Trophoblast cell (in vitro differentiated cells and primary cell): ENCODE measurements around the gene STEEP1.
A peak's percentile ranks its signal among the peaks of the same experiment; 100 is the strongest.

Experiments used
- DNase-seq, 2 donors: peaks; one replicate each; pipeline ENCODE4 v3.0.0-alpha.2; 2016
- H2AFZ ChIP-seq: 2 replicates; pipeline ENCODE4 v1.6.1; 2013; ENCODE audit warnings: low read length, moderate library complexity, mild to moderate bottlenecking; ENCODE audit not compliant: insufficient read depth, poor library complexity
- H2AK5ac ChIP-seq: 2 replicates; pipeline ENCODE4 v1.6.1; 2013; ENCODE audit warnings: mild to moderate bottlenecking, low read length
- H2BK120ac ChIP-seq: 2 replicates; pipeline ENCODE4 v1.6.1; 2013; ENCODE audit warnings: low read length, mild to moderate bottlenecking, moderate library complexity; ENCODE audit not compliant: insufficient read depth, poor library complexity
- H2BK12ac ChIP-seq: 2 replicates; pipeline ENCODE4 v1.6.1; 2013; ENCODE audit warnings: mild to moderate bottlenecking, low read length, moderate library complexity
- H2BK5ac ChIP-seq: 2 replicates; pipeline ENCODE4 v1.6.1; 2013; ENCODE audit warnings: low read length, low read depth, moderate library complexity, mild to moderate bottlenecking; ENCODE audit not compliant: poor library complexity
- H3K14ac ChIP-seq: 2 replicates; pipeline ENCODE4 v1.6.1; 2013; ENCODE audit warnings: mild to moderate bottlenecking, low read length
- H3K18ac ChIP-seq: 2 replicates; pipeline ENCODE4 v1.6.1; 2013; ENCODE audit warnings: mild to moderate bottlenecking, low read length
- H3K23ac ChIP-seq: 2 replicates; pipeline ENCODE4 v1.6.1; 2013; ENCODE audit warnings: low read length
- H3K27ac ChIP-seq: 2 replicates; pipeline ENCODE4 v1.5.1; 2013; ENCODE audit warnings: low read depth, mild to moderate bottlenecking, inconsistent platforms, low read length, moderate library complexity
- H3K27me3 ChIP-seq: 2 replicates; pipeline ENCODE4 v1.6.1; 2013; ENCODE audit warnings: inconsistent platforms, mild to moderate bottlenecking, low read length, moderate library complexity; ENCODE audit not compliant: insufficient read depth
- H3K36me3 ChIP-seq, 2 experiments: 1 replicate in 1 of 2; 2 replicates in 1 of 2; pipeline ENCODE4 v1.6.1; 2013; ENCODE audit warnings: low read length in 2 of 2, mild to moderate bottlenecking in 2 of 2, moderate library complexity in 1 of 2; ENCODE audit not compliant: insufficient read depth in 2 of 2, control insufficient read depth in 1 of 2
- H3K4ac ChIP-seq: 2 replicates; pipeline ENCODE4 v1.6.1; 2013; ENCODE audit warnings: low read depth, mild to moderate bottlenecking, low read length, moderate library complexity
- H3K4me1 ChIP-seq, 2 experiments: 1 replicate in 1 of 2; 2 replicates in 1 of 2; pipeline ENCODE4 v1.6.1; 2013; ENCODE audit warnings: low read length in 2 of 2, mild to moderate bottlenecking in 2 of 2, moderate library complexity in 1 of 2; ENCODE audit not compliant: insufficient read depth in 2 of 2, control insufficient read depth in 1 of 2
- H3K4me2 ChIP-seq: 2 replicates; pipeline ENCODE4 v1.6.1; 2013; ENCODE audit warnings: inconsistent platforms, mild to moderate bottlenecking, low read length, moderate library complexity
- H3K4me3 ChIP-seq: 2 replicates; pipeline ENCODE4 v1.5.1; 2013; ENCODE audit warnings: mild to moderate bottlenecking, low read depth, low read length, inconsistent platforms
- H3K79me1 ChIP-seq: one replicate; pipeline ENCODE4 v1.6.1; 2013; ENCODE audit warnings: low read length
- H3K79me2 ChIP-seq: 2 replicates; pipeline ENCODE4 v1.6.1; 2013; ENCODE audit warnings: low read length, mild to moderate bottlenecking; ENCODE audit not compliant: control insufficient read depth, insufficient read depth, poor library complexity
- H3K9ac ChIP-seq: 2 replicates; pipeline ENCODE4 v1.6.1; 2013; ENCODE audit warnings: mild to moderate bottlenecking, low read length
- H3K9me3 ChIP-seq: 2 replicates; pipeline ENCODE4 v1.6.1; 2013; ENCODE audit warnings: low read depth, mild to moderate bottlenecking, control low read depth, inconsistent platforms, low read length; ENCODE audit not compliant: insufficient read depth
- H4K12ac ChIP-seq: 2 replicates; pipeline ENCODE4 v1.6.1; 2013; ENCODE audit warnings: low read depth, mild to moderate bottlenecking, low read length, moderate library complexity
- H4K8ac ChIP-seq: 2 replicates; pipeline ENCODE4 v1.6.1; 2013; ENCODE audit warnings: low read depth, mild to moderate bottlenecking, low read length, moderate library complexity
- H4K91ac ChIP-seq: one replicate; pipeline ENCODE4 v1.6.1; 2013; ENCODE audit warnings: low read depth, mild to moderate bottlenecking, low read length, moderate library complexity
- WGBS: extraction: QIAGEN DNeasy Blood & Tissue Kit; methylation state at CpG from one replicate; pipeline ENCODE4 v1.1.7; 2013; ENCODE audit warnings: missing lambda C conversion rate; ENCODE audit not compliant: insufficient read length, insufficient coverage; ENCODE audit errors: extremely low coverage; 5-methylcytosine and 5-hydroxymethylcytosine counted together

Gene STEEP1

DNA sequence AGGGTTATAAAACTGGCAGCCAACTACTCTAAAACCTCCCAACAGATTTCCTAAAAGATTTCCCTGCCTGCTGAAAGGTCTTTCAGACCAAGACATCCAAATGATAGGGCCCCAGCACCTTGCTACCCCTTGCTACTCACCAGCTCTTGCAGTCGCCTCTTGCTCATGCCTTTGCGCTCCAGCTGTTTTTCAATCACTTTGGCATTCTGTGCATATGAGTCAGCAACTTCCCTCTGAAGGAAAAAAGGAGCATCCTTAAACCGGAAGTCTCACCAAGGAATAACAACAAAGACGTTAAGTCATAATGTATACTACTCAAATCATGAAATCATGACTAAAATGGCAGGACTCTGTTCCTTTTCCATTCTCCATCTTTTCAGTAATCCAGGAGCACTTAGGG lies 24.0 kb downstream of the STEEP1 start:
- no peak overlapping the region for H3K9ac ChIP-seq
- no peak overlapping the region for H3K23ac ChIP-seq
- peaks cover 0 to 4% of the 10 kb centered on the region in 2 experiments for H3K4me1 ChIP-seq

DNA sequence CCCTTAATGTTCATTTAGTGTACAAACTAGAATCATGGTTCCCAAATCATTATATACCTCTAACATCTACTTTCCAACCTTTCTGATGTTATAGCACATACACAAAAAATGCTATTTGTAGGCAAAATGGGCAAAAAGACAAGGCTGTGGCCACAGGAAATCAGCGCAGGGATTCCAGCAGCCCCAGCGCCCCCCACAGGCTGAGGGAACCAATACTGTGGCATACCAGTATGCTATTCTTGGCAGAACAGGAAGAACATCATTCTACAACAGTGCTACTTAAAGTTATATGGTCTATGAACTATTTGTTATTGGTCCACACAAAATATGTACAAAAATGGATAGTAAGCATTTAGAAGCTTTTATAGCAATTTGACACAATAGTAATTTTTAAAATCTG lies 25.3 kb downstream of the STEEP1 start:
- peaks cover 0 to 4% of the 10 kb centered on the region in 2 experiments for H3K4me1 ChIP-seq
- H3K18ac ChIP-seq = no peak overlapping the region
- H3K4ac ChIP-seq = no peak overlapping the region
- H3K79me2 ChIP-seq = no peaks in the 10 kb centered on the region
- no peak overlapping the region for H2BK120ac ChIP-seq
- H4K91ac ChIP-seq = no peak overlapping the region
- no peak overlapping the region for H4K8ac ChIP-seq
- no peak overlapping the region for H3K14ac ChIP-seq
- no peak overlapping the region for H2AFZ ChIP-seq
- H2AK5ac ChIP-seq = no peak overlapping the region
- H3K4me2 ChIP-seq = no peak overlapping the region
- no peak overlapping the region for H3K4me3 ChIP-seq
- H2BK5ac ChIP-seq = no peak overlapping the region
- H4K12ac ChIP-seq = no peak overlapping the region
- no CpG with 5 or more reads among the region's 2 CpGs for WGBS
- H3K79me1 ChIP-seq = no peaks in the 10 kb centered on the region
- peaks cover 0 to 5% of the 10 kb centered on the region in 2 experiments for H3K36me3 ChIP-seq
- no peaks in the 10 kb centered on the region for H3K9me3 ChIP-seq
- DNase-seq = peak in 1 of 2 donors; percentile 25
- H2BK12ac ChIP-seq = no peak overlapping the region
- no peaks in the 10 kb centered on the region for H3K27me3 ChIP-seq
- no peak overlapping the region for H3K27ac ChIP-seq
- H3K9ac ChIP-seq = no peak overlapping the region
- no peak overlapping the region for H3K23ac ChIP-seq

More for the DNA sequence above, 24.0 kb downstream of the STEEP1 start:
- Histone ChIP-seq H4K8ac (no peak overlapping the region), H2AFZ (no peak overlapping the region), H2AK5ac (no peak overlapping the region), H3K9me3 (no peaks in the 10 kb centered on the region), H2BK120ac (no peak overlapping the region), H3K27ac (no peak overlapping the region), H3K27me3 (no peaks in the 10 kb centered on the region), H3K14ac (no peak overlapping the region), H3K36me3 (peaks cover 0 to 5% of the 10 kb centered on the region in 2 experiments), H3K79me1 (no peaks in the 10 kb centered on the region), H3K79me2 (no peaks in the 10 kb centered on the region), H3K4me3 (no peak overlapping the region), H4K91ac (no peak overlapping the region), H3K4ac (no peak overlapping the region), H2BK5ac (no peak overlapping the region), H4K12ac (no peak overlapping the region), H2BK12ac (no peak overlapping the region), H3K4me2 (no peak overlapping the region), H3K18ac (no peak overlapping the region)
- no CpG with 5 or more reads among the region's 4 CpGs for WGBS
- DNase-seq = peak; percentile 30 to 72

DNA sequence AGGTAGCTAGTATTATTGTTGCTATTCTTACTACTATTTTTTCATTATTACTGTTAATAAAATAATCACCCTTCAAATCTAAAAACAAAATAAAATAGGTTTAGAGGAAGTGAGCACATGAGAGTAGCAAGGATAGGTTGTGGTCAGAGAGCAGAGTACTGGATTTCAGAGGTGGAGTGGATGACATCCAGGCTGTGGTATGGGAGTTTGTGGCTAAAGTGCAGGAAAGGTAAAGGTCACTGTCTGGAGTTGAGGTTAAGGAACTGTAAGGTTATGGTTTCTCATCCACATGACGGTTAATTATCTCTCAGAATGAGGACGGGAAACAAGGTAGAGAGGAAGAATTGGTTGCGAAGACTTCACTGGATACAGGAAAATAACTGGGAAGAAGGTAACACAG lies 27.7 kb downstream of the STEEP1 start:
- Histone ChIP-seq H3K36me3 (peaks cover 0 to 5% of the 10 kb centered on the region in 2 experiments), H2AFZ (no peak overlapping the region), H3K27ac (no peak overlapping the region), H3K9me3 (no peaks in the 10 kb centered on the region), H4K91ac (no peak overlapping the region), H4K8ac (no peak overlapping the region), H3K27me3 (no peaks in the 10 kb centered on the region), H3K4me2 (no peak overlapping the region), H2BK120ac (no peak overlapping the region), H3K14ac (no peak overlapping the region), H3K4me3 (no peak overlapping the region), H3K79me2 (no peaks in the 10 kb centered on the region), H3K4me1 (peaks cover 0 to 4% of the 10 kb centered on the region in 2 experiments), H2AK5ac (no peak overlapping the region), H3K18ac (no peak overlapping the region), H2BK5ac (no peak overlapping the region), H3K9ac (no peak overlapping the region), H3K23ac (no peak overlapping the region), H3K79me1 (no peaks in the 10 kb centered on the region), H3K4ac (no peak overlapping the region), H2BK12ac (no peak overlapping the region), H4K12ac (no peak overlapping the region)
- WGBS = no CpG with 5 or more reads among the region's 3 CpGs
- peak; percentile 12 to 42 for DNase-seq

DNA sequence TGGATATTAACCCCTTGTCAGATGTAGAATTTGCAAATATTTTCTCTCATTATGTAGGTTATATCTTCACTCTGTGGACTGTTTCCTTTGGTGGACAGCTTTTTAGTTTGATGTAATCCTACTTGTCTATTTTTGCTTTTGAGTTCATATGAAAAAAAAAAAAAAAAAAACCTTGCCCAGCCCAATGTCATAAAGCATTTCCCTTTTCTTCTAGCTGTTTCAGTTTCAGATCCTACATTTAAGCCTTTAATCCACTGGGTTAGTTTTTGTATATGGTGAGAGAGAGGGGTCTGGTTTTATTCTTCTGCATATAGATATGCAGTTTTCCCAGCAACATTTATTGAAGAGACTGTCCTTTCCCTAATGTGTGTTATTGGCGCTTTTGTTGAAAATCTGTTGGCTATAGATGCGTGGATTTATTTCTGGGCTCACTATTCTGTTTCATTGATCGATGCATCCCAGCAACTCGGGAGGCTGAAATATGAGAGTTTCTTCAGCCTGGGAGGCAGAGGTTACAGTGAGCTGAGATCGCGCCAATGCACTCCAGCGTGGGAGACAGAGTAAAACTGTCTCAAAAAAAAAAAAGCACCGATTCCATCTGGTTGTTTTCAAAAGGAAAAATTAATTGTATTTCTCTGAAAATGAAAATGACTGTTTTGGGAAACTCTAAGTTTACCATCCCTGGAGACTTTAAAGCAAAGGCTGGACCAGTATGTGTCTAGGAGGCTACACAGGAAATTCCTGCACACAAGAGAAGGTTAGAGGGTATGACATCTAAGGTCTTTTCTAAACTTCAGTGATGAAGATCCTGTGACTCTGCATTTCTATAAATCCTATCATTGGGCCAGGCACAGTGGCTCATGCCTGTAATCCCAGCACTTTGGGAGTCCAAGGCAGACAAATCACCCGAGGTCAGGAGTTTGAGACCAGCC lies 35.6 kb downstream of the STEEP1 start:
- no peak overlapping the region for H3K4ac ChIP-seq
- H2AK5ac ChIP-seq = no peak overlapping the region
- no peak overlapping the region for H2BK12ac ChIP-seq
- H3K27me3 ChIP-seq = no peaks in the 10 kb centered on the region
- no peak overlapping the region for H2AFZ ChIP-seq
- no peak overlapping the region for H4K12ac ChIP-seq
- H3K36me3 ChIP-seq = no peaks in the 10 kb centered on the region
- no peak overlapping the region for H3K4me3 ChIP-seq
- no peak overlapping the region for H2BK120ac ChIP-seq
- H3K79me1 ChIP-seq = no peaks in the 10 kb centered on the region
- H3K27ac ChIP-seq = no peak overlapping the region
- no peak for DNase-seq
- no peaks in the 10 kb centered on the region for H3K9me3 ChIP-seq
- no peak overlapping the region for H4K8ac ChIP-seq
- no peak overlapping the region for H3K23ac ChIP-seq
- no peak overlapping the region for H2BK5ac ChIP-seq
- no peaks in the 10 kb centered on the region for H3K79me2 ChIP-seq
- H3K9ac ChIP-seq = no peak overlapping the region
- no CpG with 5 or more reads among the region's 9 CpGs for WGBS
- no peaks in the 10 kb centered on the region for H3K4me1 ChIP-seq
- H4K91ac ChIP-seq = no peak overlapping the region
- H3K14ac ChIP-seq = no peak overlapping the region
- no peak overlapping the region for H3K4me2 ChIP-seq
- no peak overlapping the region for H3K18ac ChIP-seq
